IMR-90 (cell line): ENCODE data around the gene HSP90AA1.

Experiments
- CHD1 ChIP-seq: IDR thresholded peaks from 2 replicates; pipeline ENCODE4 v1.6.1; 2012; ENCODE audit warnings: low read depth, low read length, improper control_type of control experiment
- ELK1 ChIP-seq: fragments of 150-350 bp; IDR thresholded peaks from 2 replicates; pipeline ENCODE4 v1.6.1; 2016; ENCODE audit warnings: low read depth, mild to moderate bottlenecking, low read length, moderate library complexity, borderline replicate concordance
- FOS ChIP-seq: fragments of 150-350 bp; IDR thresholded peaks from 2 replicates; pipeline ENCODE4 v1.6.1; 2016; ENCODE audit warnings: low read depth, low read length
- MAFK ChIP-seq: IDR thresholded peaks from 2 replicates; pipeline ENCODE4 v1.6.1; 2012; ENCODE audit warnings: low read depth, low read length, improper control_type of control experiment
- MAZ ChIP-seq: IDR thresholded peaks from 2 replicates; pipeline ENCODE4 v1.6.1; 2012; ENCODE audit warnings: low read depth, mild to moderate bottlenecking, low read length, improper control_type of control experiment, moderate library complexity, borderline replicate concordance
- MXI1 ChIP-seq: IDR thresholded peaks from 2 replicates; pipeline ENCODE4 v1.6.1; 2012; ENCODE audit warnings: low read depth, mild to moderate bottlenecking, low read length, moderate library complexity, borderline replicate concordance
- NFE2L2 ChIP-seq: fragments of 150-350 bp; IDR thresholded peaks from 2 replicates; pipeline ENCODE4 v1.6.1; 2016; ENCODE audit warnings: low read depth, mild to moderate bottlenecking, low read length
- POLR2A ChIP-seq: IDR thresholded peaks from 2 replicates; pipeline ENCODE4 v1.6.1; 2012; ENCODE audit warnings: mild to moderate bottlenecking, low read depth, low read length
- RAD21 ChIP-seq: IDR thresholded peaks from 2 replicates; pipeline ENCODE4 v1.6.1; 2012; ENCODE audit warnings: low read length, improper control_type of control experiment
- RFX5 ChIP-seq: IDR thresholded peaks from 2 replicates; pipeline ENCODE4 v1.8.0; 2012; ENCODE audit warnings: low read depth, mild to moderate bottlenecking, low read length, moderate library complexity
- SMC3 ChIP-seq: fragments of 150-350 bp; IDR thresholded peaks from 2 replicates; pipeline ENCODE4 v1.6.1; 2016; ENCODE audit warnings: low read depth, mild to moderate bottlenecking, antibody characterized with exemption, low read length, moderate library complexity
- USF2 ChIP-seq: fragments of 150-350 bp; IDR thresholded peaks from 2 replicates; pipeline ENCODE4 v1.6.1; 2017; ENCODE audit warnings: mild to moderate bottlenecking, antibody characterized with exemption, low read length, low read depth
- TF ChIP-seq, protein P1 (sequence below): conservative IDR thresholded peaks from 2 replicates; pipeline ENCODE4 v1.5.1; 2012; ENCODE audit warnings: mild to moderate bottlenecking, low read depth, low read length, improper control_type of control experiment

- TF ChIP-seq, protein P1, sequence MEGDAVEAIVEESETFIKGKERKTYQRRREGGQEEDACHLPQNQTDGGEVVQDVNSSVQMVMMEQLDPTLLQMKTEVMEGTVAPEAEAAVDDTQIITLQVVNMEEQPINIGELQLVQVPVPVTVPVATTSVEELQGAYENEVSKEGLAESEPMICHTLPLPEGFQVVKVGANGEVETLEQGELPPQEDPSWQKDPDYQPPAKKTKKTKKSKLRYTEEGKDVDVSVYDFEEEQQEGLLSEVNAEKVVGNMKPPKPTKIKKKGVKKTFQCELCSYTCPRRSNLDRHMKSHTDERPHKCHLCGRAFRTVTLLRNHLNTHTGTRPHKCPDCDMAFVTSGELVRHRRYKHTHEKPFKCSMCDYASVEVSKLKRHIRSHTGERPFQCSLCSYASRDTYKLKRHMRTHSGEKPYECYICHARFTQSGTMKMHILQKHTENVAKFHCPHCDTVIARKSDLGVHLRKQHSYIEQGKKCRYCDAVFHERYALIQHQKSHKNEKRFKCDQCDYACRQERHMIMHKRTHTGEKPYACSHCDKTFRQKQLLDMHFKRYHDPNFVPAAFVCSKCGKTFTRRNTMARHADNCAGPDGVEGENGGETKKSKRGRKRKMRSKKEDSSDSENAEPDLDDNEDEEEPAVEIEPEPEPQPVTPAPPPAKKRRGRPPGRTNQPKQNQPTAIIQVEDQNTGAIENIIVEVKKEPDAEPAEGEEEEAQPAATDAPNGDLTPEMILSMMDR, result peak; percentile 21; the same call in 1 of the 2 replicates
- TF ChIP-seq MAFK (no peak), RAD21 (peak; percentile 35; the same call in 1 of the 2 replicates), NFE2L2 (no peak), MAZ (no peak), MXI1 (no peak), USF2 (no peak), POLR2A (no peak), CHD1 (no peak), FOS (no peak), ELK1 (no peak), RFX5 (no peak), SMC3 (0 out of 2 replicates have a peak, but pooled peaks have one; percentile 4)
These were observed 40.2 kb downstream of the HSP90AA1 start for GRCh38 chr14:102046337-102047278.
